DOHH2 (cell line): Measurements from ENCODE around the gene TET1.

ENCODE experiments used
- CTCF ChIP-seq: fragments of 200-600 bp; sonication (generic); IDR thresholded peaks from one replicate; pipeline ENCODE4 v1.5.1; 2014; ENCODE audit warnings: antibody characterized with exemption, mild to moderate bottlenecking, low read depth, low read length; ENCODE audit not compliant: poor library complexity, severe bottlenecking
- EZH2phosphoT487 ChIP-seq: fragments of 200-600 bp; sonication (generic); IDR thresholded peaks from 2 replicates; pipeline ENCODE4 v1.6.1; 2017; ENCODE audit warnings: borderline replicate concordance, mild to moderate bottlenecking, antibody characterized with exemption, low read length, moderate library complexity, mixed read lengths

- no peak for TF ChIP-seq CTCF
- TF ChIP-seq EZH2phosphoT487, result no peak
These were observed 87.7 kb downstream of the TET1 start for GRCh38 chr10:68647672-68648341.
